GM23338 (cell line): ENCODE data around the gene IGF1R.

Experiments used
- CREB1 ChIP-seq: fragments of 250-450 bp; sonication (Bioruptor Pico); IDR thresholded peaks from 2 replicates; pipeline ENCODE4 v1.5.0; 2020; ENCODE audit warnings: low read depth, mild to moderate bottlenecking, moderate library complexity
- EZH2 ChIP-seq: fragments of 200-600 bp; sonication (generic); IDR thresholded peaks from one replicate; pipeline ENCODE4 v1.8.0; 2017; ENCODE audit warnings: antibody characterized with exemption, mild to moderate bottlenecking, low read depth; ENCODE audit not compliant: unreplicated experiment
- JUNB ChIP-seq: IDR thresholded peaks from one replicate; pipeline ENCODE4 v1.6.1; 2016; ENCODE audit warnings: antibody characterized with exemption; ENCODE audit not compliant: unreplicated experiment
- POLR2AphosphoS5 ChIP-seq: IDR thresholded peaks from 2 replicates; pipeline ENCODE4 v1.6.1; 2016; ENCODE audit warnings: antibody characterized with exemption, low read depth
- TF ChIP-seq, protein P1 (sequence below): IDR thresholded peaks from 2 replicates; pipeline ENCODE4 v1.6.1; 2016; ENCODE audit warnings: antibody characterized with exemption
- TF ChIP-seq, protein P2 (sequence below), 2 experiments: fragments of 200-600 bp in 1 of 2; sonication (generic) in 1 of 2; conservative IDR thresholded peaks; 2 replicates each; pipeline versions ENCODE4 v1.5.1 to v1.6.1; 2016 to 2017; ENCODE audit warnings: antibody characterized with exemption in 2 of 2, low read depth in 2 of 2, mild to moderate bottlenecking in 2 of 2, moderate library complexity in 1 of 2
- TF ChIP-seq, protein P3 (sequence below): IDR thresholded peaks from one replicate; pipeline ENCODE4 v1.6.1; 2018; ENCODE audit warnings: antibody characterized with exemption; ENCODE audit not compliant: unreplicated experiment

DNA sequence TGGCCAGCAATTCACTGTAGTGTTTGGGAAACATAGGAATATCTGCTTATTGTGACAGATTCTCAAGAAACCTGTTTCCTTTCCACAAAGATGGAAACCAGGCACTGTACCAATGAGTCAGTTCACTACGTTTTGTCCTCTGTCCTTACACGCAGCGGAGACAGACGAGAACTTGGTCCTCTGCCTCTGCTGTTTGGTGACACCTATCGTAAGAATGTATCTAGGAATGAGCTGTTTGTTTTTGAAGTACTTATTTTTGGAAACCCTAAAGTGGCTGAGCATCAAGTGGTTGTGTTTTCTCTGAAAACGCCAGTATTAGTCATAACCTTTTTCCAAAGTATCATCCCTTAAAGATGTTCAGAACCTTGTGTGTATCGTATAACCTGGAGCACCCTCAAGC, 266.3 kb downstream of the IGF1R start:
- TF ChIP-seq, protein P1, sequence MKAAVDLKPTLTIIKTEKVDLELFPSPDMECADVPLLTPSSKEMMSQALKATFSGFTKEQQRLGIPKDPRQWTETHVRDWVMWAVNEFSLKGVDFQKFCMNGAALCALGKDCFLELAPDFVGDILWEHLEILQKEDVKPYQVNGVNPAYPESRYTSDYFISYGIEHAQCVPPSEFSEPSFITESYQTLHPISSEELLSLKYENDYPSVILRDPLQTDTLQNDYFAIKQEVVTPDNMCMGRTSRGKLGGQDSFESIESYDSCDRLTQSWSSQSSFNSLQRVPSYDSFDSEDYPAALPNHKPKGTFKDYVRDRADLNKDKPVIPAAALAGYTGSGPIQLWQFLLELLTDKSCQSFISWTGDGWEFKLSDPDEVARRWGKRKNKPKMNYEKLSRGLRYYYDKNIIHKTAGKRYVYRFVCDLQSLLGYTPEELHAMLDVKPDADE: no peak
- TF ChIP-seq, protein P2, sequence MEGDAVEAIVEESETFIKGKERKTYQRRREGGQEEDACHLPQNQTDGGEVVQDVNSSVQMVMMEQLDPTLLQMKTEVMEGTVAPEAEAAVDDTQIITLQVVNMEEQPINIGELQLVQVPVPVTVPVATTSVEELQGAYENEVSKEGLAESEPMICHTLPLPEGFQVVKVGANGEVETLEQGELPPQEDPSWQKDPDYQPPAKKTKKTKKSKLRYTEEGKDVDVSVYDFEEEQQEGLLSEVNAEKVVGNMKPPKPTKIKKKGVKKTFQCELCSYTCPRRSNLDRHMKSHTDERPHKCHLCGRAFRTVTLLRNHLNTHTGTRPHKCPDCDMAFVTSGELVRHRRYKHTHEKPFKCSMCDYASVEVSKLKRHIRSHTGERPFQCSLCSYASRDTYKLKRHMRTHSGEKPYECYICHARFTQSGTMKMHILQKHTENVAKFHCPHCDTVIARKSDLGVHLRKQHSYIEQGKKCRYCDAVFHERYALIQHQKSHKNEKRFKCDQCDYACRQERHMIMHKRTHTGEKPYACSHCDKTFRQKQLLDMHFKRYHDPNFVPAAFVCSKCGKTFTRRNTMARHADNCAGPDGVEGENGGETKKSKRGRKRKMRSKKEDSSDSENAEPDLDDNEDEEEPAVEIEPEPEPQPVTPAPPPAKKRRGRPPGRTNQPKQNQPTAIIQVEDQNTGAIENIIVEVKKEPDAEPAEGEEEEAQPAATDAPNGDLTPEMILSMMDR (conservative IDR thresholded peaks at IDR 0.05; ENCODE audit: low read depth in 2 of 2): no peak
- TF ChIP-seq EZH2: no peak
- no peak for TF ChIP-seq CREB1
- TF ChIP-seq, protein P3, sequence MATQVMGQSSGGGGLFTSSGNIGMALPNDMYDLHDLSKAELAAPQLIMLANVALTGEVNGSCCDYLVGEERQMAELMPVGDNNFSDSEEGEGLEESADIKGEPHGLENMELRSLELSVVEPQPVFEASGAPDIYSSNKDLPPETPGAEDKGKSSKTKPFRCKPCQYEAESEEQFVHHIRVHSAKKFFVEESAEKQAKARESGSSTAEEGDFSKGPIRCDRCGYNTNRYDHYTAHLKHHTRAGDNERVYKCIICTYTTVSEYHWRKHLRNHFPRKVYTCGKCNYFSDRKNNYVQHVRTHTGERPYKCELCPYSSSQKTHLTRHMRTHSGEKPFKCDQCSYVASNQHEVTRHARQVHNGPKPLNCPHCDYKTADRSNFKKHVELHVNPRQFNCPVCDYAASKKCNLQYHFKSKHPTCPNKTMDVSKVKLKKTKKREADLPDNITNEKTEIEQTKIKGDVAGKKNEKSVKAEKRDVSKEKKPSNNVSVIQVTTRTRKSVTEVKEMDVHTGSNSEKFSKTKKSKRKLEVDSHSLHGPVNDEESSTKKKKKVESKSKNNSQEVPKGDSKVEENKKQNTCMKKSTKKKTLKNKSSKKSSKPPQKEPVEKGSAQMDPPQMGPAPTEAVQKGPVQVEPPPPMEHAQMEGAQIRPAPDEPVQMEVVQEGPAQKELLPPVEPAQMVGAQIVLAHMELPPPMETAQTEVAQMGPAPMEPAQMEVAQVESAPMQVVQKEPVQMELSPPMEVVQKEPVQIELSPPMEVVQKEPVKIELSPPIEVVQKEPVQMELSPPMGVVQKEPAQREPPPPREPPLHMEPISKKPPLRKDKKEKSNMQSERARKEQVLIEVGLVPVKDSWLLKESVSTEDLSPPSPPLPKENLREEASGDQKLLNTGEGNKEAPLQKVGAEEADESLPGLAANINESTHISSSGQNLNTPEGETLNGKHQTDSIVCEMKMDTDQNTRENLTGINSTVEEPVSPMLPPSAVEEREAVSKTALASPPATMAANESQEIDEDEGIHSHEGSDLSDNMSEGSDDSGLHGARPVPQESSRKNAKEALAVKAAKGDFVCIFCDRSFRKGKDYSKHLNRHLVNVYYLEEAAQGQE: no peak
- no peak for TF ChIP-seq POLR2AphosphoS5
- no peak for TF ChIP-seq JUNB
